Testis (tissue), 3 donors: ENCODE measurements around the gene PACSIN3. TPM values are rescaled to one million over a fixed set of nuclear protein-coding genes. Genes with fewer than 3 reads are reported as not detected.

Experiments used
- DNase-seq: peaks from one replicate; pipeline ENCODE4 v3.0.0-alpha.2; 2019
- H3K27ac ChIP-seq, 2 donors: fragments of 200-600 bp; sonication (generic); one replicate each; pipeline ENCODE4 v1.5.1; 2019
- H3K27me3 ChIP-seq: fragments of 200-600 bp; sonication (generic); one replicate; pipeline ENCODE4 v1.5.1; 2019
- H3K36me3 ChIP-seq: fragments of 200-600 bp; sonication (generic); one replicate; pipeline ENCODE4 v1.5.1; 2017; ENCODE audit warnings: low read depth; ENCODE audit errors: missing control alignments
- H3K4me1 ChIP-seq: fragments of 200-600 bp; sonication (generic); one replicate; pipeline ENCODE4 v1.5.1; 2019
- H3K4me3 ChIP-seq, 2 donors: fragments of 200-600 bp; sonication (generic); one replicate each; pipeline ENCODE4 v1.5.1; 2017 to 2019
- H3K9me3 ChIP-seq: fragments of 200-600 bp; sonication (generic); one replicate; pipeline ENCODE4 v1.5.1; 2017
- CTCF ChIP-seq, 3 experiments: fragments of 450-650 bp in 2 of 3; fragments of 200-600 bp in 1 of 3; sonication (generic) in 1 of 3; IDR thresholded peaks; one replicate each; pipeline ENCODE4 v1.5.1; 2016 to 2019; ENCODE audit warnings: antibody characterized with exemption in 3 of 3, mild to moderate bottlenecking in 2 of 3, moderate library complexity in 1 of 3
- POLR2A ChIP-seq: fragments of 450-650 bp; IDR thresholded peaks from one replicate; pipeline ENCODE4 v1.6.1; 2017; ENCODE audit warnings: antibody characterized with exemption, mild to moderate bottlenecking, moderate library complexity
- WGBS, 2 donors: methylation state at CpG; one replicate each; pipeline ENCODE4 v1.1.5; 2018; 5-methylcytosine and 5-hydroxymethylcytosine counted together
- intact Hi-C: fragments of 100-400 bp; cut with DNase I; formaldehyde crosslinking; loops from one replicate; pipeline ENCODE4 v1.15.1; 2023; ENCODE audit warnings: low total_unique reads
- polyA plus RNA-seq: library from polyadenylated mRNA; stranded (reverse); fragments of 350-450 nt; fragmentation: Illumina TruSeq; extraction: RNeasy Lipid Tissue Mini Kit (QIAGEN cat#74804); gene quantifications from one replicate; pipeline ENCODE4 v1.2.3, GENCODE V29; 2014; ENCODE audit warnings: low read depth, low replicate concordance; ENCODE audit not compliant: insufficient read depth
- total RNA-seq, 2 donors: library from RNA; depleted of rRNA; stranded (reverse); fragments of >200 nt; gene quantifications; one replicate each; pipeline ENCODE4 v1.2.3, GENCODE V29; 2016

The PACSIN3 gene
- total and polyA plus RNA-seq, 3 donors from 2014 or later = 10.8 to 12.0 (median 11.0) TPM

- H3K4me1 ChIP-seq = peaks cover 4% of the 10 kb centered on the region
- 49 to 51% methylated on average over 11 of the region's 11 CpGs for WGBS, 2 donors
- no peak overlapping the region for H3K4me3 ChIP-seq
- no peaks in the 10 kb centered on the region for H3K36me3 ChIP-seq
- no peaks in the 10 kb centered on the region for H3K9me3 ChIP-seq
- peak; percentile 89 for DNase-seq
- intact Hi-C loops = no loop called here
- no peaks in the 10 kb centered on the region for H3K27me3 ChIP-seq
- no peak overlapping the region for H3K27ac ChIP-seq
- peak; percentile 84 to 85 (median 85) for TF ChIP-seq CTCF (IDR thresholded peaks at IDR 0.05)
- TF ChIP-seq POLR2A = no peak
Observed at GRCh38 chr11:47152953-47153950, 33.0 kb downstream of the PACSIN3 start.

GRCh38 chr11:47152126-47152952 is 33.9 kb downstream of the PACSIN3 start:
- no peak overlapping the region for H3K27ac ChIP-seq
- H3K36me3 ChIP-seq = no peaks in the 10 kb centered on the region
- no peak for TF ChIP-seq POLR2A
- no peak for TF ChIP-seq CTCF (IDR thresholded peaks at IDR 0.05)
- intact Hi-C loops = no loop called here
- H3K4me3 ChIP-seq = no peak overlapping the region
- no peaks in the 10 kb centered on the region for H3K9me3 ChIP-seq
- H3K27me3 ChIP-seq = no peaks in the 10 kb centered on the region
- 85 to 88% methylated on average over 12 to 16 of the region's 16 CpGs for WGBS, 2 donors
- DNase-seq = no peak
- peaks cover 4% of the 10 kb centered on the region for H3K4me1 ChIP-seq

GRCh38 chr11:47149782-47150181 is 36.5 kb downstream of the PACSIN3 start:
- WGBS, 2 donors = 55 to 67% methylated on average over 2 of the region's 2 CpGs
- Histone ChIP-seq H3K4me3 (no peak overlapping the region), H3K27me3 (no peaks in the 10 kb centered on the region), H3K27ac (no peak overlapping the region), H3K4me1 (peaks cover 4% of the 10 kb centered on the region), H3K9me3 (no peaks in the 10 kb centered on the region), H3K36me3 (no peaks in the 10 kb centered on the region)
- no peak for TF ChIP-seq CTCF (IDR thresholded peaks at IDR 0.05)
- TF ChIP-seq POLR2A = no peak
- DNase-seq = no peak
- intact Hi-C loops = no loop called here

- Histone ChIP-seq H3K4me1 (peaks cover 4% of the 10 kb centered on the region), H3K27ac (no peak overlapping the region), H3K9me3 (no peaks in the 10 kb centered on the region), H3K4me3 (no peak overlapping the region), H3K36me3 (no peaks in the 10 kb centered on the region), H3K27me3 (no peaks in the 10 kb centered on the region)
- DNase-seq = no peak
- WGBS, 2 donors = 67 to 78% methylated on average over 8 to 10 of the region's 10 CpGs
- TF ChIP-seq POLR2A = no peak
- TF ChIP-seq CTCF (IDR thresholded peaks at IDR 0.05) = no peak
- intact Hi-C loops = no loop called here
Observed at GRCh38 chr11:47148903-47149531, 37.2 kb downstream of the PACSIN3 start.
